Stimulated activated CD8-positive, alpha-beta memory T cell treated with anti-CD3 and anti-CD28 coated beads, Interleukin-15, amount 100 ng/mL, for 48 hours (primary cell): ENCODE data around the gene GKN2.
A peak's percentile ranks its signal among the peaks of the same experiment; 100 is the strongest.
"Not testable (repeated sequence)": the region's sequence is repeated elsewhere in the genome, so short reads cannot be mapped to it uniquely, and the experiment has no call there.

ENCODE experiments used
- DNase-seq, 2 donors: peaks; one replicate each; pipeline ENCODE4 v3.0.0-alpha.2; 2020; ENCODE audit warnings: low read depth in 2 of 2

The GKN2 gene

GRCh38 chr2:68920481-68921170, 32.1 kb downstream of the GKN2 start:
- no peak for DNase-seq

GRCh38 chr2:68918497-68918896, 34.2 kb downstream of the GKN2 start:
- DNase-seq, result no peak

GRCh38 chr2:68917034-68917718, 35.5 kb downstream of the GKN2 start:
- DNase-seq, result no peak

- no peak for DNase-seq
Measured at GRCh38 chr2:68916226-68916625, 36.5 kb downstream of the GKN2 start.

GRCh38 chr2:68915393-68915792, 37.3 kb downstream of the GKN2 start:
- no peak for DNase-seq

GRCh38 chr2:68913359-68913758, 39.3 kb downstream of the GKN2 start:
- DNase-seq, result no peak

- no peak for DNase-seq
Measured at GRCh38 chr2:68912732-68913131, 40.0 kb downstream of the GKN2 start.

GRCh38 chr2:68912111-68912510, 40.6 kb downstream of the GKN2 start:
- no peak for DNase-seq

GRCh38 chr2:68911709-68912108, 41.0 kb downstream of the GKN2 start:
- no peak for DNase-seq

- no peak for DNase-seq
Measured at GRCh38 chr2:68911246-68911645, 41.4 kb downstream of the GKN2 start.

- DNase-seq, result peak; percentile 47 to 49
Measured at GRCh38 chr2:68909793-68910674, 42.7 kb downstream of the GKN2 start.

GRCh38 chr2:68908392-68908970, 44.2 kb downstream of the GKN2 start:
- DNase-seq, result peak; percentile 69 to 77

- no peak for DNase-seq
Measured at GRCh38 chr2:68907920-68908253, 44.8 kb downstream of the GKN2 start.

GRCh38 chr2:68907232-68907919, 45.3 kb downstream of the GKN2 start:
- DNase-seq, result no peak

GRCh38 chr2:68906716-68907115, 46.0 kb downstream of the GKN2 start:
- no peak for DNase-seq

GRCh38 chr2:68905116-68905515, 47.6 kb downstream of the GKN2 start:
- no peak for DNase-seq

GRCh38 chr2:68901561-68901960, 51.1 kb downstream of the GKN2 start:
- DNase-seq, result no peak

GRCh38 chr2:68901199-68901514, 51.5 kb downstream of the GKN2 start:
- DNase-seq, result no peak

GRCh38 chr2:68900496-68901198, 52.0 kb downstream of the GKN2 start:
- no peak for DNase-seq

- DNase-seq, result not testable (repeated sequence)
Measured at GRCh38 chr2:68895981-68896380, 56.7 kb downstream of the GKN2 start.
